SH-SY5Y (cell line): ENCODE results near the gene ONECUT3.

Experiments used
- GATA2 ChIP-seq: IDR thresholded peaks from 2 replicates; pipeline ENCODE4 v1.6.1; 2011; ENCODE audit warnings: mild to moderate bottlenecking, low read depth, low read length
- GATA3 ChIP-seq: IDR thresholded peaks from 2 replicates; pipeline ENCODE4 v1.6.1; 2011; ENCODE audit warnings: low read depth, mild to moderate bottlenecking, low read length, moderate library complexity

ONECUT3 gene

DNA sequence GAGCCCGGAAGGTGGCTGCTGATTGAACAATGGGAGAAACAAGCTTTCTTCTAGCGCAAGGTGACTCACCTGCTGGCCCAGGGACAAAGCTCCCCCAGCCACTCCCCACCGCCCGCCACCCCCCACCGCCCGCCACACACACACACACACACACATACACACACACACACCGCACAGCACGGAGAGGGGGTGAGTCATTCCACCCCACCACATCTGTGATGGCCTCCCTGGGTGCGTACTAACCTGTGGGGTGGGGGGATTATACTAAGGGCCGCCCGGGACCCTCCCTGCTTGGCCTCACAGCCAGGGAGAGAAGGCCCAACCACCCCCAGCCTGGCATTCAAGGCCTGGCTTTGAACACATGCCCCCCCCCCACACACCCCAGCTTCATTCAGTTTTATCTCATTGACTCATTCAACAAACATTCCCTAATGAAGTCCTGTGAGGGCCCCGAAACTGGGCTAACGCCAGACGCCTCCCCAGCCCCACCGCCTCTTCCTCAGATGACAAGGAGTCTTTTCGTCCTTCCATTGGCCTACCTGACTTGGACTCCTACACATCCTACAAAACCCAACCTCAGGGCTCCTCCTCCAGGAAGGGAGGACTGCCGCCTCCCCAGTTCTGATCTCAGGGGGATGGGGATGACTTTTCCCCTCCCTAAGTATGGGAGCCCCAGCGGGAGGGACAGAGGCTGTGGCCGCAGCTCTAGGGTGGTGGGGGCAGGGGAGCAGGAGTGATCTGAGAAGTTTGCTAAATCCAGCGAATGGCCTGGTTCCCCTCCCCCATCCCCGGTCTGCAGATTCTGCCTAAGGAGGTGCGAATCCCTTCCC lies 5.8 kb upstream of the ONECUT3 start:
- no peak for TF ChIP-seq GATA2
- TF ChIP-seq GATA3 = no peak

DNA sequence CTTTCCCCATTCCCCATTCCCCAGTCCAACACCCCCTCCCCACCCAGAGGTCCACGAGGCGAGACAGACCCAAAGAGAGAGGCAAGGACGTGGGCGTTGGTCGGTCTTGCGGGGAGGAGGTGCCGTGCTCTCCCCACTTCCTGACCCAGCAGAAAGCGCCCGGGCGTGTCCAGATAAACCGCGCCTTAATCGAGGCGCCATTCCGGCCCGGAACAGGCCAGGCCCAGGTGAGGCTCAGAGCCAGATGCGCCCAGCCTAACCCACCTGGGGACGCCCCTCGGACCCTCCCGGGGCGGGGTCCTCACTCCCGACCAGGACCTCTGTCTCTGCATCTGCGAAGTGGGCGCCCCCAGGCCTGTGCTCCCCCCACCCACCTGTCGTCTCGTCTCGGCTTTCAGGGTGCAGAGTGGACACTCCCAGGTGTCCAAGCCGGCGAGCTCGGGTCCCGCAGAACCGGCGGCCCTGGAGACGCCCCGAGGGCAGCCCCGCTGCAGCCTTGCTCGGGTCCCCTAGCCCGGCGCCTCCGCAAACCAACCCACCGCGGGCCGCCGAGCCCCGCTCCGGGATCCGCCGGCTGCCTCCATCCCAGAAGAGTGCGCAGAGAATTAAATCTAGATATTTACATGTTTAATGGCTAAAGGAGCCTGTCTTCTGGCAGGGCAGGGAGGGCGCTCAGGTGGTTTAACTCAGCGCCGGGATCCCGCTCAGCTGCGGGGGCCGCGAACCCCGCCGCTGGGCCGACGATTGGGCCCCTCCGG lies 5.0 kb upstream of the ONECUT3 start:
- TF ChIP-seq GATA2 (no peak), GATA3 (no peak)

DNA sequence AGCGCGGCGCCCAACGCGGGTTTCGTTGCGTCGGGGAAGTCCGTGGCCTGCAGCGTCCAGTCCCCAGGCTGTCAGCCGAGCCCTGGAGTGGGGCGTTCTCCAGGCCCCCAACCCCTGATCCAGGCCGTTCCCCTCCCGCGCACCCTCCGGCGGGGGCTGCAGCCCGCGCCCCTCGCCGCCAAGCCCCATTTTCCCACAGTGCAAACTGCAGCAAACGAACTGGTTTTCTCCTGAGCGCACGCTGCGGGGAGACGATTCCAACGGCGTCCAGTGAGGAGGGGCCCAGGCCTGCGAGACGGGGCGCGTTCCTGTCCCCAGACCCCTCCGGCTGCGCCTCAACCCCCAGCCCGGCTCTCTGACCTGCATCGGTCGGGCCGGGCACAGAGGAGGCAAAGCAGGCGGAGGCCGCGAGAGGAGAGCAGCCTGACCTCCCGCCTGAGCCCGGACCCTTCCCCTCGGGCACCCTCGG lies 4.4 kb upstream of the ONECUT3 start:
- no peak for TF ChIP-seq GATA2
- TF ChIP-seq GATA3 = no peak

DNA sequence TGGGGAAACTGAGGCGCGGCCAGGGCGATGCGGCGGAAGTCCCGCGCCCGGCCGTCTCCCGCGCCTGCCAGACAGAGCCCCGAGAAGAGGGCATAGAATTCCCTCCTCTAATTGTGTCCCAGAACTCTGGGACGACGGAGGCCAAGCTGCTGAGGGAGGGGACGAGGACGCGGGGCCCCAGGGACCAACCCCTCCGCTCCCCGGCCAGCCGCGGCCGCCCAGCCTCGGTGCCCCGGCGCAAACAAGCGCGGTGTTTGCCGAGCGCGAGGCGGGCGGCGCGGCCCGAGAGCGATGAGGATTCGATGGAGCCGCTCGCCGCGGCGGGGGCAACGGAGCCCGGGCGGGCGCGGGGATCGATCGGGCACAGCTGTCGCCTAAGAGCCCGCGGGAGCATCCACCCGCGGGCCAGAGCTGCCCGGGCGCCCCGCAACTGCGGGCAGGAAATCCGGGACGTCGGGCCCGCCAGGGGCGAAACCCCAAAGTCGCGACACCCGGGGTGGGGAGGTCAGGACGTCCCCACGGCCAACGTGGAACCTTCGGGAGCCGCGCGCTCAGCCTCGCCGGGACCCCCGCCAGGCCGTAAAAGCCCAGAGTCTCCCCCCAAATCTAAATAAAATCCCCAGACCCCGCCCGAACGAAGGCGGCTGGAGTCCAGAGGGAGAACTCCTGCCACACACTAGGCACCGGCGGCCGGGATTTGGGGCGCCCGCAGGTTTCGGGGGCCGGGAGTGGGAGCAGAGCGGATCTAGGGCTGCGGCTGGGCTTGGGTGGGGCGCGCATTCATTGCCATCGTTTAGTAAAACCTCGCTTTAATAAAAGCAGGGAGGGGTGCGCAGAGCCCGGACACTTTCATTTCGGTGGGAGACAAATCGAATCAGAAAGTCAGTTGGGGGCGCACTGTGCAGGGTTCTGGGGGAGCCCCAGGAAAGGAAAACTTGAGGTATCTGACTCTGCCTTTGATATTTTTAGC lies 3.6 kb upstream of the ONECUT3 start:
- TF ChIP-seq GATA3 (no peak), GATA2 (no peak)

DNA sequence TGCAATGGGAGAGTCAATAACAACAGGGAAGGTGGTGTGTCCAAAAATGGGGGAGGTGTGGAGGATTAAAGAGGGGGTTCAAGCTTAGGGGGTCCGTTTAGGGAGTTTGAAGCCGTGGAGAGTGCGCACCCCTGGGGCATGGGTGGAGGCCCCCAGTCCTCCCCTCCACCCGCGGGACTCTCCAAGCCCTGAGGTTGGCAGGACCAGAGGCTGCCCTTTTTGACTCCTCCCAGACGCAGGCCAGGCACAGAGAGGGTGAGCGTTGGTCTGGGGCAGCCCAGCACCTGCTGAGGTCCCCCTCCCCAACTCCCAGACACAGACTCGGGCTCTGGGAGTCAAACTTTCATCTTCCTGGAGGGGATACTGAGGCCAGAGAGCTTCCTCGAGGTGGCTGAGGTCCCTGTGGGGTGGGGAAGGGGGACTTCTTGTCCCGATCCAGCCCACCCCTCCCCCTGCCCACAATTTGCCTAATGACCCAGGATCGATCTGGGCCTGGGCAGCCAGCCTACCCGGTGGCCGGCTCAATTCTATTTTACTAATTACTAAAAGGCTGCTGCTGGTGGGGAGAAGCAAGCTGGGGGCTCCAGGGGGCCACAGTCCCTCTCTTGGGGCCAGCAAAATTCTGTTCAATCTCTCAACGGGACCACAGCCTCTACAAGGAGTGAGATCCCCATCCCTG lies 2.8 kb upstream of the ONECUT3 start:
- TF ChIP-seq GATA3 (no peak), GATA2 (no peak)

DNA sequence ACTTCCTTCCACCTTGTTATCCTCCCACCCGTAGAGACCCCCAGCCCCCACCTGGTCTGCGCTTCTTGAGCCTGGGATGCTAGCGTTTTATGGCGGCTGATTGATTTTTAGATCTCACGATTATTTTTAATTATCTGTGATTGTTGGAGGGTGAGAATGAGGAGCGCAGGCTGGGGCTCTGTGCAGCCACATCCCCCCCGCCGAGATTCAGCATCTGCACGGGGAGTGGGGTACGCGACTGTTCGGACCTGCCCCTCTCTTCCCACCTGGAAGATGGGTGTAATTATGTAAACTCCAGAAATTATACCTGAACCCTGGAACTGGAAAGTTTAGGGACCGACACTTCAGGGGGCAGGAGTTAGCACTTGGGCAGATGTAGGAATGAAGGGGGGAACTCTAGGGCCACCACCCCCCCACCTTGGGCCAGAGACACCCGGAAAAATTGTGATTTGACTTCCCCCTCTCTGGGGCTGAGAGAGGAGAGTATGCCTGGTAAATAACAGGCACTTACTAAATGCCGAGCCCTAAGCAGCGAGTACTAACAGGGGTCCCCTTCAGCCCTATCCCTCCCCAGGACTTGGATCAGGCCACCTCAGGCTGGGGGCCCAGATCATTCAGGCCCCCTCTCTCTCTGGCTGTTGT lies 1.8 kb upstream of the ONECUT3 start:
- TF ChIP-seq GATA3 (no peak), GATA2 (no peak)

DNA sequence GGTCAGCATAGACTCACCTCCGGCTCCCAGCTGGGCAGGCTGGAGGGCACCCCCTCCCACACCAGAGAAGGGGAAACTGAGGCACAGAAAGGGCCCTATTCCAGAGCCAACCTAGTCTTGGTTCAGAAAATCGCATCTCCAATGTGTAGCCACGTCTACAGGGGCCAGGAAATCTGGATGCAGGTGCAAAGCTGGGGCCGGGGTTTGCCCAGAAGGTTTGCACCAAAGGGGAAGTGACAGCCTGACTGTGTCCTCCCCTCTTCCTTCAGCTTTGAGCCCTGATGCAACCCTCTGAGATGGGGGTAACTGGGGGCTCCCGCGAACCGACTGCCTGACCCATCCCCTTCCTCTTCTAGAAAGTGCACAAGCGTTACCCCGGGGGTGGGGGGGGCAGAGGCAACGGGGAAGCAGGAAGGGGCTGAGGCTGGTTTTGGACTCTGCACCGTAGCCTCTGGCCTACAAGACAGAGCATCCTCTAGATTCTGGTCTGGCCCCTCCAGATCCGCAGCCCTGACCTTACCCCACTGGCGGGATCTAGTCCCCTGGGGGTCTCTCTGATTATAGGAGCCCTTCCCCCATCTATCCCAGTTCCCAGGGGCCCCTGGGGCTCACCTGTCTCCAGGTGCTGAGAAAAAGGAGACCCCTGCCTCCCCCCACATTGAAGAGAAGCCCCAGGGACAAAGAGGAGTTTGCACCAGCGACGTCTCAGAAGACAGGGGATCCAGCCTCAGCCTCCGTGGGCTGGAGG lies 1.1 kb upstream of the ONECUT3 start:
- TF ChIP-seq GATA2 (no peak), GATA3 (no peak)

DNA sequence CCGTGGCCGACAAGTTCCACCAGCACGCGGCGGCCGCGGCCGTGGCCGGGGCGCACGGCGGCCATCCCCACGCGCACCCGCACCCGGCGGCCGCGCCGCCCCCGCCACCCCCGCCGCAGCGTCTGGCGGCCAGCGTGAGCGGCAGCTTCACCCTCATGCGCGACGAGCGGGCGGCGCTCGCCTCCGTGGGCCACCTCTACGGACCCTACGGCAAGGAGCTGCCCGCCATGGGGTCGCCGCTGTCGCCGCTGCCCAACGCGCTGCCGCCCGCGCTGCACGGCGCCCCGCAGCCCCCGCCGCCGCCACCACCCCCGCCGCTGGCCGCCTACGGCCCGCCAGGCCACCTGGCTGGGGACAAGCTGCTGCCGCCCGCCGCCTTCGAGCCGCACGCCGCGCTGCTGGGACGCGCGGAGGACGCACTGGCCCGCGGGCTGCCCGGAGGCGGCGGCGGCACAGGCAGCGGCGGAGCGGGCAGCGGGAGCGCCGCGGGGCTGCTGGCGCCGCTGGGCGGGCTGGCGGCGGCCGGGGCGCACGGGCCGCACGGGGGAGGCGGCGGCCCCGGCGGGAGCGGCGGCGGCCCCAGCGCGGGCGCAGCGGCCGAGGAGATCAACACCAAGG lies 821 bp downstream of the ONECUT3 start:
- TF ChIP-seq GATA3 (no peak), GATA2 (no peak)

DNA sequence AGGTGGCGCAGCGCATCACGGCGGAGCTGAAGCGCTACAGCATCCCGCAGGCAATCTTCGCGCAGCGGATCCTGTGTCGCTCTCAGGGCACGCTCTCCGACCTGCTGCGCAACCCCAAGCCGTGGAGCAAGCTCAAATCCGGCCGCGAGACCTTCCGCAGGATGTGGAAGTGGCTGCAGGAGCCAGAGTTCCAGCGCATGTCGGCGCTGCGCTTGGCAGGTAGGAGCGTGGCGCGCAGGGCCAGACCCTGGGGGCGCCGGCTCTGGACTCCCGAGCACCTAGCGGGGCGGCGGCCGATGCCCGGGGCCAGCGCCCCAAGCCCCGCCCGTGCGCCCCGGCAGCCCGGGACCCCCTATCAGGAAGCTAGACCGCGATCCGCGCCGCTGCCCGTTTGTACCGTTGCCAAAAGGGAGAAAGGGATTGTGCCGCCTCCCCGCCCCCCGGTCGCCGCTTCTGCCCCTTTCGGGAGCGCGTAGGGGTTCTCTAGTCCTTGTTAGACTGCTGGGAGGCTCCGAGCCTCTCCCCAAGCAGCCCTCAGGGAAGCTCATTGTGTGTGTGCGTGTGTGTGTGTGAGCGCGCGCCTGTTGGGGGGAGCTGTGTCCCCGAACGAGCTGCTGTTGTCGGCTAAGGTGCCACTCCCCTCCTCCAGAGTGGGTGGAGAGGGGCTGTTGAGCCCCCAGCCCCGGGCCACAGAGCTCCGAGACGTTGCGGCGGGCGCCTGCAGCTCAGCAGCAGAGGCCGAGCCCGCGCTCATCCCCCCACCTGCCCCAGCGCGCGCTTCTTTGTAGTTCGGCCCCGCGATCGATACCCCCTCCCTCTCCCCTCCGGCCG lies 1.5 kb downstream of the ONECUT3 start:
- no peak for TF ChIP-seq GATA3
- TF ChIP-seq GATA2 = no peak

DNA sequence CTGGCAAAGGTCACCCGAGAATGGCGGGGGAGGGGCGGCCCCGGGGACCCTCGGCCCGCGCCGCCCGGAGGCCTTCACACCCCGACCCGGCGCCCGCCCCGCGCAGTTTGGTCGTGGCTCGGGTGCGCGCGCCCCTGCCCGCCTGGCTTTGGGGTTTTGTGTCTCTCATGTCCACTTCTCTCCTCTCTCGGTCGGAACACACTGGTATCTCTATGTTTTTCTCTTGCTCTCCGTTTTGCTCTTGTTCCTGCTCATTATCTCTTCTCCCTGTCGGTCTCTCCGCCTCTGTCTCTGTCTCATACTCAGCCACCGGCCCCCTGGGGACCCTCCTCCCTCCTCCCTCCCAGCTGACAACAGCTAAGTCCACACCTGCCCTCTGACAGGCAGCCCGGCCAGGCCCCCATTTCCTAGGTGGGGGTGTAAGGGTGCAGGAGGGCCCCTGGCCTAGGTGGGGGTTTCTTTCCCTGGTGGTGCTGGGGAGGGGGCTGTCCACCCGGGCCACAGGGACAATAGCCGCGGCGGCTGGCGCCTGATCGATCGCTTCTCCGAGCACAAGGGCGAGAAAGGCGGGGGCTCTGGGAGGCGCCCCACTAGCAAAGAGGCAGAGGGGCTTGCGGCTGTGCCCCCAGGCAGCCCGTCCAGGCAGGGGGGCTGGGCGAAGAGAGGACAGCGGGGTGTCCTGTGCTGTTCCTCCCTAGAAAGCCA lies 2.3 kb downstream of the ONECUT3 start:
- TF ChIP-seq GATA3 (no peak), GATA2 (no peak)

DNA sequence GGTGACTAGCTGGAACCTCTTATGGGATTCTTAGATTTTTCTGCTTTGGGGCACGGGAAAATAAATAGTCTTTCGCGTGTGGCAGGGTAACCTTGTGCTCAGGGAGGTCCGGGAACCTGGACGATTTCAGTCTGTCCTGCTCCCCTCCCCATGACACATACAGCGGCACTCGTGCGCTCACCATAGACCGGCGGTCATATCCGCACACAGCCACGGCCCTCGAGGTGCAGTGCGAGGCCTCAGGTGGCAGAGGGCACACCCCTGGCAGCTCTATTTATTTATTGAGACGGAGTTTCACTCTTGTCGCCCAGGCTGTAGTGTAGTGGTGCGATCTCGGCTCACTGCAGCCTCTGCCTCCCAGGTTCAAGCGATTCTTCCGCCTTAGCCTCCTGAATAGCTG lies 3.0 kb downstream of the ONECUT3 start:
- no peak for TF ChIP-seq GATA2
